Endothelial cell of umbilical vein (primary cell): Measurements from ENCODE around the gene GRID1. TPM values are rescaled to one million over a fixed set of nuclear protein-coding genes. Genes with fewer than 3 reads are reported as not detected.

ENCODE experiments used
- BruUV-seq: library from RNA; stranded (reverse); fragments of 400-500 nt; replicated peaks from 2 replicates; lab custom pipeline; 2021; lab: Mats Ljungman, UMichigan
- CTCF ChIA-PET: fragments of 300-600, 350-600 bp; sonication (Branson Sonifier 250); formaldehyde crosslinking; loops from one replicate; lab custom pipeline; 2021; ENCODE audit warnings: antibody characterized with exemption, inconsistent platforms; lab: Charles Lee
- POLR2A ChIA-PET: fragments of 300-600, 350-600 bp; sonication (Branson Sonifier 250); formaldehyde crosslinking; loops from one replicate; lab custom pipeline; 2021; ENCODE audit warnings: antibody characterized with exemption, inconsistent platforms; lab: Charles Lee
- DNase-seq: peaks from one replicate; pipeline ENCODE4 v3.0.0-alpha.2; 2011; ENCODE audit warnings: low read depth, low spot score
- FAIRE-seq: peaks from 2 replicates; lab custom pipeline; 2011; peaks lifted over from hg19 to GRCh38; lab: Jason Lieb, UNC
- H2AFZ ChIP-seq: 2 replicates; pipeline ENCODE4 v1.6.0; 2012; ENCODE audit warnings: low read depth, low read length, control low read depth, inconsistent platforms
- H3K27ac ChIP-seq: 2 replicates; pipeline ENCODE4 v1.5.1; 2011; ENCODE audit warnings: low read depth, mild to moderate bottlenecking, control low read depth, low read length, moderate library complexity; ENCODE audit not compliant: insufficient read depth
- H3K27me3 ChIP-seq, 2 experiments: 2 replicates each; pipeline versions ENCODE4 v1.6.0 to v1.6.1; 2011; ENCODE audit warnings: low read length in 2 of 2, mixed read lengths in 1 of 2; ENCODE audit not compliant: control insufficient read depth in 2 of 2, insufficient read depth in 2 of 2
- H3K36me3 ChIP-seq, 2 experiments: 2 replicates in 1 of 2; 3 replicates in 1 of 2; pipeline ENCODE4 v1.5.1; 2011; ENCODE audit warnings: low read length in 2 of 2, mild to moderate bottlenecking in 1 of 2, moderate library complexity in 1 of 2; ENCODE audit not compliant: control insufficient read depth in 2 of 2, insufficient read depth in 2 of 2; ENCODE audit errors: extremely low read depth in 1 of 2
- H3K4me1 ChIP-seq: 3 replicates; pipeline ENCODE4 v1.5.1; 2011; ENCODE audit warnings: mild to moderate bottlenecking, low read length; ENCODE audit not compliant: control insufficient read depth, insufficient read depth; ENCODE audit errors: extremely low read depth
- H3K4me2 ChIP-seq: 2 replicates; pipeline ENCODE4 v1.6.1; 2011; ENCODE audit warnings: low read length, control low read depth, mixed read lengths; ENCODE audit not compliant: insufficient read depth
- H3K4me3 ChIP-seq, 3 experiments: fragments of 200-600 bp in 1 of 3; sonication (generic), shearing (Covaris generic) in 1 of 3; replicated peaks in 1 of 3; 2 replicates each; pipeline ENCODE4 v1.5.1; 2011 to 2016; ENCODE audit warnings: control low read depth in 3 of 3, low read length in 3 of 3, mild to moderate bottlenecking in 2 of 3, inconsistent platforms in 1 of 3, low read depth in 1 of 3, moderate library complexity in 1 of 3; ENCODE audit not compliant: insufficient read depth in 1 of 3
- H3K79me2 ChIP-seq: 2 replicates; pipeline ENCODE4 v1.6.0; 2012; ENCODE audit warnings: low read length, inconsistent platforms; ENCODE audit not compliant: control insufficient read depth, insufficient read depth
- H3K9ac ChIP-seq: replicated peaks from 2 replicates; pipeline ENCODE3; 2011; ENCODE audit warnings: low read length, control low read depth; ENCODE audit not compliant: insufficient read depth; ENCODE audit errors: extremely low read depth
- H3K9me1 ChIP-seq: replicated peaks from 3 replicates; pipeline ENCODE4 v1.6.0; 2011; ENCODE audit warnings: mild to moderate bottlenecking, low read length; ENCODE audit not compliant: control insufficient read depth, insufficient read depth; ENCODE audit errors: extremely low read depth
- H3K9me3 ChIP-seq: replicated peaks from 2 replicates; pipeline ENCODE4 v1.5.1; 2012; ENCODE audit warnings: low read length, inconsistent platforms; ENCODE audit not compliant: control insufficient read depth, insufficient read depth
- H4K20me1 ChIP-seq: replicated peaks from 2 replicates; pipeline ENCODE3; 2011; ENCODE audit warnings: mild to moderate bottlenecking, low read length; ENCODE audit not compliant: control insufficient read depth, insufficient read depth; ENCODE audit errors: extremely low read depth
- CTCF ChIP-seq, 2 donors: IDR thresholded peaks; 1 replicate in 1 of 2; 2 replicates in 1 of 2; pipeline ENCODE4 v1.5.1; 2011; ENCODE audit warnings: low read length in 2 of 2, mild to moderate bottlenecking in 2 of 2, moderate library complexity in 2 of 2, control low read depth in 1 of 2, inconsistent platforms in 1 of 2, low read depth in 1 of 2; ENCODE audit not compliant: insufficient read depth in 1 of 2; ENCODE audit errors: extremely low read depth in 1 of 2
- EZH2 ChIP-seq: IDR thresholded peaks from 2 replicates; pipeline ENCODE4 v1.6.1; 2012; ENCODE audit warnings: borderline replicate concordance, low read depth, mild to moderate bottlenecking, moderate library complexity, low read length, inconsistent platforms; ENCODE audit not compliant: severe bottlenecking
- FOS ChIP-seq: IDR thresholded peaks from 2 replicates; pipeline ENCODE4 v1.6.1; 2011; ENCODE audit warnings: mild to moderate bottlenecking, low read length, moderate library complexity, borderline replicate concordance; ENCODE audit not compliant: insufficient read depth
- GATA2 ChIP-seq: IDR thresholded peaks from 2 replicates; pipeline ENCODE4 v1.7.0; 2011; ENCODE audit warnings: low read depth, mild to moderate bottlenecking, moderate library complexity, mixed read lengths, low read length; ENCODE audit not compliant: insufficient read length, insufficient read depth
- JUN ChIP-seq: IDR thresholded peaks from 2 replicates; pipeline ENCODE4 v1.6.1; 2011; ENCODE audit warnings: borderline replicate concordance, low read depth; ENCODE audit not compliant: insufficient read length, insufficient read depth
- MAX ChIP-seq: IDR thresholded peaks from 2 replicates; pipeline ENCODE4 v1.6.1; 2011; ENCODE audit not compliant: insufficient read depth, insufficient read length
- POLR2A ChIP-seq: IDR thresholded peaks from 2 replicates; pipeline ENCODE4 v1.6.1; 2012; ENCODE audit warnings: low read depth, mild to moderate bottlenecking, control low read depth, low read length
- POLR2AphosphoS5 ChIP-seq: IDR thresholded peaks from 2 replicates; pipeline ENCODE4 v1.6.1; 2012; ENCODE audit warnings: low read depth, mild to moderate bottlenecking, control low read depth, low read length, moderate library complexity; ENCODE audit not compliant: insufficient read depth
- dilution Hi-C: fragments of 300-500 bp; cut with MboI; formaldehyde crosslinking; loops from one replicate; pipeline ENCODE4 v1.15.0; 2019; ENCODE audit warnings: low sequenced_read_pairs; ENCODE audit not compliant: extremely low pct_ligation_motif_present
- intact Hi-C: fragments of 100-400 bp; cut with micrococcal nuclease; formaldehyde crosslinking; loops from one replicate; pipeline ENCODE4 v1.10.0; 2022
- polyA plus RNA-seq, 4 experiments: library from polyadenylated mRNA; depleted of rRNA in 3 of 4; stranded (reverse) in 3 of 4; unstranded in 1 of 4; fragments of >200 nt; gene quantifications; 2 replicates each; pipeline versions ENCODE4 v1.2.1 to v1.2.3, GENCODE V29; 2011 to 2012; ENCODE audit warnings: missing spikeins in 1 of 4
- total RNA-seq: library from RNA; stranded (reverse); gene quantifications from 2 replicates; pipeline ENCODE4 v1.2.3, GENCODE V29; 2021

Gene GRID1
- total and polyA plus RNA-seq, 2 donors (not counting 3 experiments of a cell fraction or from before 2014, with no cell fraction given): not detected

- no peak overlapping the region for H3K4me2 ChIP-seq
- FAIRE-seq (no peak), DNase-seq (no peak)
- H3K27ac ChIP-seq: no peak overlapping the region
- H2AFZ ChIP-seq: no peak overlapping the region
- H4K20me1 ChIP-seq: no peaks in the 10 kb centered on the region
- no peaks in the 10 kb centered on the region for H3K79me2 ChIP-seq
- H3K9me1 ChIP-seq: no peaks in the 10 kb centered on the region
- no peak overlapping the region for H3K9ac ChIP-seq
- H3K27me3 ChIP-seq: no peaks in the 10 kb centered on the region
- H3K4me1 ChIP-seq: no peaks in the 10 kb centered on the region
- H3K4me3 ChIP-seq: no peak overlapping the region
- BruUV-seq: no TSS peak
- POLR2A ChIA-PET: no interaction called here
- H3K36me3 ChIP-seq: no peaks in the 10 kb centered on the region
- CTCF ChIA-PET: no interaction called here
- intact Hi-C loops (no loop called here), dilution Hi-C loops (no loop called here)
- no peak for TF ChIP-seq POLR2A
- TF ChIP-seq MAX: no peak
- TF ChIP-seq CTCF (IDR thresholded peaks at IDR 0.05; ENCODE audit: extremely low read depth in 1 of 2, insufficient read depth in 1 of 2, low read depth in 1 of 2, low read length in 2 of 2): no peak
- TF ChIP-seq JUN: no peak
- TF ChIP-seq GATA2: no peak
- no peak for TF ChIP-seq FOS
- TF ChIP-seq EZH2: no peak
- TF ChIP-seq POLR2AphosphoS5: no peak
- H3K9me3 ChIP-seq: peaks cover 2% of the 10 kb centered on the region
Measured at GRCh38 chr10:85787393-85787792, 579.2 kb downstream of the GRID1 start.
